ENCODE data around the gene DAZ2.
"Not testable (repeated sequence)": the region's sequence is repeated elsewhere in the genome, so short reads cannot be mapped to it uniquely, and the experiment has no call there.

DAZ2 gene, protein sequence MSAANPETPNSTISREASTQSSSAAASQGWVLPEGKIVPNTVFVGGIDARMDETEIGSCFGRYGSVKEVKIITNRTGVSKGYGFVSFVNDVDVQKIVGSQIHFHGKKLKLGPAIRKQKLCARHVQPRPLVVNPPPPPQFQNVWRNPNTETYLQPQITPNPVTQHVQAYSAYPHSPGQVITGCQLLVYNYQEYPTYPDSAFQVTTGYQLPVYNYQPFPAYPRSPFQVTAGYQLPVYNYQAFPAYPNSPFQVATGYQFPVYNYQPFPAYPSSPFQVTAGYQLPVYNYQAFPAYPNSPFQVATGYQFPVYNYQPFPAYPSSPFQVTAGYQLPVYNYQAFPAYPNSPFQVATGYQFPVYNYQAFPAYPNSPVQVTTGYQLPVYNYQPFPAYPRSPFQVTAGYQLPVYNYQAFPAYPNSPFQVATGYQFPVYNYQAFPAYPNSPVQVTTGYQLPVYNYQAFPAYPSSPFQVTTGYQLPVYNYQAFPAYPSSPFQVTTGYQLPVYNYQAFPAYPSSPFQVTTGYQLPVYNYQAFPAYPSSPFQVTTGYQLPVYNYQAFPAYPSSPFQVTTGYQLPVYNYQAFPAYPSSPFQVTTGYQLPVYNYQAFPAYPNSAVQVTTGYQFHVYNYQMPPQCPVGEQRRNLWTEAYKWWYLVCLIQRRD

DNA sequence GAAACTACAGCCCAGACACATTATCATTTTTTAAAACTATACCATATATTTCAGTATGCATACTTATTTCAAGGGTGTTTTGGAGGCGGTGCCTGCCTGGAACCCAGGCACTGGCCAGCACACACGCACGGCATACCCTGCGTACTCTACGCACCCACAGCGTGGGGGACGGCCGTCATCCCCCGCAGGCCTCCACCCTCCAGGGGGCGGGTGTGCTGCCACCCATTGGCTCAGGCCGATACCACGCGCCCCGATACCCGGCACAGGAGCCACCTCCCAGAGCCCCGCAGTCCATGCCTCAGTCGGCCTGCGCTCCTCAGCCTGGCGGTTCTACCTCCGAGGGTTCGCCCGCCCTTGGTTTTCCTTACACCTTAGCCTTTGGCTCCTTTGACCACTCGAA, at the start of gene DAZ2:
DAZ2 (plus strand) TSS at position 301 of the 400 bp plus-strand sequence. CDS start 208 bp downstream, outside the sequence.
- DNase-seq, result not testable (repeated sequence)

DNA sequence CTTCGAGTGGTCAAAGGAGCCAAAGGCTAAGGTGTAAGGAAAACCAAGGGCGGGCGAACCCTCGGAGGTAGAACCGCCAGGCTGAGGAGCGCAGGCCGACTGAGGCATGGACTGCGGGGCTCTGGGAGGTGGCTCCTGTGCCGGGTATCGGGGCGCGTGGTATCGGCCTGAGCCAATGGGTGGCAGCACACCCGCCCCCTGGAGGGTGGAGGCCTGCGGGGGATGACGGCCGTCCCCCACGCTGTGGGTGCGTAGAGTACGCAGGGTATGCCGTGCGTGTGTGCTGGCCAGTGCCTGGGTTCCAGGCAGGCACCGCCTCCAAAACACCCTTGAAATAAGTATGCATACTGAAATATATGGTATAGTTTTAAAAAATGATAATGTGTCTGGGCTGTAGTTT, 20.4 kb upstream of the DAZ2 start, which contains the start of gene DAZ1:
DAZ1 (minus strand) TSS at position 101 of the 400 bp plus-strand sequence. CDS start 208 bp downstream, outside the sequence.
- DNase-seq, result not testable (repeated sequence)

DNA sequence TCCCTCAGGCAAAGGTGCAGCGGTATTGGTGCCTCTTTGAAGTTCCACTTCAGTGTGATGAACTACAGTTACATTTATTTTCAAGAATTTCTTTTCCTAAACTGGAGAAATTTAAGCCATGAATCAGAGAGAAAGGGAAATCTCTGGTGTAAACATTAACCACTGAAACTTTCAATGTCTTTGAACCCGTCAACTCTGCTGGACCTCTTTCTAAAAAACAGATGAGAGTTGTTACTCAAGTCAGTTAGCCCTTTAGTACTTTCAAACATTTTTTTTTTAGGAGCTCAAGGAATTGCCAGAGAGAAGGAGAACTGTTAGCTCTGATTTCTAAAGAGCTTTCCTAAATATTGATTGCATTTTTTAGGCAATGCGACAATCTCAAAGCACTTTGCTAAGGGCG, 11.9 kb upstream of the DAZ2 start:
- DNase-seq, result not testable (repeated sequence)

DNA sequence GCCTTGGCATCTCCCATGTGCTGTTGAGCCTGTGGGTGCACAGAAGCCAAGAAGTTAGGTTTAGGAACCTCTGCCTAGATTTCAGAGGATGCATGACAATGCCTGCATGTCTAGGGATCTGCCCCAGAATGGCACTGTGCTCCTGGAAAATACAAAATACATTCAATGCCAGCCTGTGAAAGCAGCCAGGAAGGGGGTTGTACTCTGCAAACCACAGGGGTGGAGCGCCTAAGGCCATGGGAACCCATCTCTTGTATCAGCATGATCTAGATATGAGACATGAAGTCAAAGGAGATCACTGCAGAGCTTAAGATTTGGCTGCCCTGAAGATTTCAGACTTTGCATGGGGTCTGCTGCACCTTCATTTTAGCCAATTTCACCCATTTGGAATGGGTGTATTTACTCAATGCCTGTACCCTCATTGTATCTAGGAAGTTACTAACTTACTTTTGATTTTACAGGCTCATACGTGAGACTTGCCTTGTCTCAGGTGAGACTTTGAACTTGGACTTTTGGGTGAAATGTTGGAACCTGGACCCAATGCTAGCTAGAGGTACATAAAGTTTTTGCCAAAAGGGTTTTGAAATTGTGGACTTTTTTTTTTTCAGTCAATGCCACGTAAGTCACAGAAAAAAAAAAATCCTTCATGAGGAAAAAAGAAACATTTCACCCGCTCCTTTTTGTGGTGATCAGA, 9.4 kb upstream of the DAZ2 start:
- not testable (repeated sequence) for DNase-seq

DNA sequence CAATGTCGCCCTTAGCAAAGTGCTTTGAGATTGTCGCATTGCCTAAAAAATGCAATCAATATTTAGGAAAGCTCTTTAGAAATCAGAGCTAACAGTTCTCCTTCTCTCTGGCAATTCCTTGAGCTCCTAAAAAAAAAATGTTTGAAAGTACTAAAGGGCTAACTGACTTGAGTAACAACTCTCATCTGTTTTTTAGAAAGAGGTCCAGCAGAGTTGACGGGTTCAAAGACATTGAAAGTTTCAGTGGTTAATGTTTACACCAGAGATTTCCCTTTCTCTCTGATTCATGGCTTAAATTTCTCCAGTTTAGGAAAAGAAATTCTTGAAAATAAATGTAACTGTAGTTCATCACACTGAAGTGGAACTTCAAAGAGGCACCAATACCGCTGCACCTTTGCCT, 8.7 kb upstream of the DAZ2 start:
- DNase-seq, result not testable (repeated sequence)

Data from SW 1271 (cell line).